SU-DHL-6 (cell line): Measurements from ENCODE around the gene COL27A1.

Experiments used
- H2AFZ ChIP-seq: fragments of 200-600 bp; sonication (generic); 2 replicates; pipeline ENCODE4 v1.6.1; 2014; ENCODE audit warnings: low read depth, mild to moderate bottlenecking, moderate library complexity, mixed read lengths, antibody characterized with exemption, low read length; ENCODE audit not compliant: severe bottlenecking
- H3F3A ChIP-seq: fragments of 200-600 bp; shearing (Covaris generic); 2 replicates; pipeline ENCODE4 v1.6.0; 2016; ENCODE audit warnings: antibody characterized with exemption, mild to moderate bottlenecking; ENCODE audit not compliant: insufficient read depth
- H3K27ac ChIP-seq: fragments of 200-600 bp; sonication (generic); 2 replicates; pipeline ENCODE4 v1.5.1; 2016; ENCODE audit warnings: low read depth, mild to moderate bottlenecking, low read length, moderate library complexity, mixed read lengths
- H3K27me3 ChIP-seq: fragments of 200-600 bp; sonication (generic), shearing (Covaris generic); 2 replicates; pipeline ENCODE4 v1.6.0; 2014; ENCODE audit warnings: mild to moderate bottlenecking, low read length
- H3K36me3 ChIP-seq: fragments of 200-600 bp; sonication (generic); 2 replicates; pipeline ENCODE4 v1.6.1; 2014; ENCODE audit warnings: mild to moderate bottlenecking, low read length, mixed read lengths
- H3K4me2 ChIP-seq: fragments of 300-600, 200-600 bp; shearing (Covaris generic), sonication (generic); 2 replicates; pipeline ENCODE4 v1.6.0; 2014; ENCODE audit warnings: low read length, low read depth, mild to moderate bottlenecking; ENCODE audit not compliant: poor library complexity, severe bottlenecking
- H3K4me3 ChIP-seq: fragments of 200-600 bp; sonication (generic); 2 replicates; pipeline ENCODE4 v1.5.1; 2014; ENCODE audit warnings: antibody characterized with exemption, low read length, mild to moderate bottlenecking, mixed read lengths; ENCODE audit not compliant: insufficient read depth, poor library complexity, severe bottlenecking
- H3K79me2 ChIP-seq: fragments of 200-600 bp; sonication (generic); 2 replicates; pipeline ENCODE4 v1.6.1; 2014; ENCODE audit warnings: mild to moderate bottlenecking, low read length, moderate library complexity; ENCODE audit not compliant: insufficient read depth
- H3K9ac ChIP-seq: fragments of 200-600 bp; sonication (generic); 2 replicates; pipeline ENCODE4 v1.7.0; 2014; ENCODE audit warnings: mild to moderate bottlenecking, low read length
- H3K9me2 ChIP-seq: fragments of 200-600 bp; sonication (generic); replicated peaks from 2 replicates; pipeline ENCODE4 v1.6.1; 2014; ENCODE audit warnings: low read length; ENCODE audit not compliant: insufficient read depth
- H3K9me3 ChIP-seq: fragments of 200-600 bp; sonication (generic); 2 replicates; pipeline ENCODE4 v1.6.1; 2014; ENCODE audit warnings: low read length, mixed read lengths; ENCODE audit not compliant: insufficient read depth
- H4K20me1 ChIP-seq: fragments of 200-600 bp; sonication (generic); 2 replicates; pipeline ENCODE4 v1.6.1; 2014; ENCODE audit warnings: low read depth, mild to moderate bottlenecking, antibody characterized with exemption, low read length, moderate library complexity, mixed read lengths
- EZH2phosphoT487 ChIP-seq: fragments of 200-600 bp; sonication (generic), shearing (Covaris generic); conservative IDR thresholded peaks from 2 replicates; pipeline ENCODE4 v1.6.1; 2018; ENCODE audit warnings: mild to moderate bottlenecking, antibody characterized with exemption, low read length, moderate library complexity, mixed read lengths
- TF ChIP-seq, protein P1 (sequence below): fragments of 200-600 bp; sonication (generic); IDR thresholded peaks from one replicate; pipeline ENCODE4 v1.5.1; 2017; ENCODE audit warnings: antibody characterized with exemption, mild to moderate bottlenecking, low read length, moderate library complexity; ENCODE audit not compliant: insufficient read depth, poor library complexity, severe bottlenecking

Gene COL27A1

DNA sequence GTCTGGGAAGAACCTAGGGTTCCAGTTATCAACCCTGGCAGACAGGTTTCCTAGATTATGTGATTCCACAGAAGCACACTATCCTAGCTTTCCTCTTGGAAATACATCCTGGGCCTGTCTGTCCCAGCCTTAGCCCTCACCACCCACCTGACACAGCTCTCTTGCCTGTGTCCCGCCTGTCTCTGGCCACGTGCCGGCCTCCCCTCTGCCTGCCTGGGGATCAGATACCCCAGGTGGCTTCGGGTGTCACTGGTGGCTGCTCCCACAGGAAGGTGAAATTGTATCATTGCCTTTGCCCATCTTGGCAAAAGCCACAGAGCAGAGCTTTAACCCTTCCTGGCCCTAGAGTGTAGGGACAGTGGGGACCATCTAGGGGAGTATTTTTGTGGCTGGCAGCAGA is 6.2 kb downstream of the COL27A1 start:
- Histone ChIP-seq H3K9me2 (no peaks in the 10 kb centered on the region), H4K20me1 (no peaks in the 10 kb centered on the region), H3K36me3 (no peaks in the 10 kb centered on the region), H3K9ac (no peak overlapping the region), H3K27ac (no peak overlapping the region), H3F3A (no peaks in the 10 kb centered on the region), H3K27me3 (no peaks in the 10 kb centered on the region), H2AFZ (no peak overlapping the region), H3K4me3 (no peak overlapping the region), H3K79me2 (no peaks in the 10 kb centered on the region), H3K9me3 (no peaks in the 10 kb centered on the region), H3K4me2 (no peak overlapping the region)
- no peak for TF ChIP-seq EZH2phosphoT487
- TF ChIP-seq, protein P1, sequence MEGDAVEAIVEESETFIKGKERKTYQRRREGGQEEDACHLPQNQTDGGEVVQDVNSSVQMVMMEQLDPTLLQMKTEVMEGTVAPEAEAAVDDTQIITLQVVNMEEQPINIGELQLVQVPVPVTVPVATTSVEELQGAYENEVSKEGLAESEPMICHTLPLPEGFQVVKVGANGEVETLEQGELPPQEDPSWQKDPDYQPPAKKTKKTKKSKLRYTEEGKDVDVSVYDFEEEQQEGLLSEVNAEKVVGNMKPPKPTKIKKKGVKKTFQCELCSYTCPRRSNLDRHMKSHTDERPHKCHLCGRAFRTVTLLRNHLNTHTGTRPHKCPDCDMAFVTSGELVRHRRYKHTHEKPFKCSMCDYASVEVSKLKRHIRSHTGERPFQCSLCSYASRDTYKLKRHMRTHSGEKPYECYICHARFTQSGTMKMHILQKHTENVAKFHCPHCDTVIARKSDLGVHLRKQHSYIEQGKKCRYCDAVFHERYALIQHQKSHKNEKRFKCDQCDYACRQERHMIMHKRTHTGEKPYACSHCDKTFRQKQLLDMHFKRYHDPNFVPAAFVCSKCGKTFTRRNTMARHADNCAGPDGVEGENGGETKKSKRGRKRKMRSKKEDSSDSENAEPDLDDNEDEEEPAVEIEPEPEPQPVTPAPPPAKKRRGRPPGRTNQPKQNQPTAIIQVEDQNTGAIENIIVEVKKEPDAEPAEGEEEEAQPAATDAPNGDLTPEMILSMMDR = no peak

DNA sequence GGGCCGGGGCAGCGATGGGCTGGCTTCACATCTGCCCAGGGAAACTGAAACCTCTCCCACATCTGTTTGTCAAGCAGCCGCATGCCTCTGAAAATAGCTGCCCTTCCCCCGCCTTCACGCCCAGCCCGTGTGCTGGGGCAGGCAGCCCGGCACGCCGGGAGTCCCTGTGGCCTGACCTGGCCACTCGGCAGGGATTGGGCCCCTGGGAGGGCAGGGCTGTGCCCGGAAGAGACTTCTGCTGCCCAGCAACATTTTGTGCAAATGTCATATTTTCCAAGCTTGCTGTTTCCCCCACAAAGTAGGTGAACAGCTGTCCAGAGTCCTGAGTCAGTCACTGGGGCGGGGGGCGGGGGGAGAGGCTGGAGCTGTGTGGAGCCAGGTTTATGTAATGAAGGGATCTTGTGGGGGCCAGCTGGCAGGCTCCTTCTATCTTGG is 8.2 kb downstream of the COL27A1 start:
- no peaks in the 10 kb centered on the region for H4K20me1 ChIP-seq

DNA sequence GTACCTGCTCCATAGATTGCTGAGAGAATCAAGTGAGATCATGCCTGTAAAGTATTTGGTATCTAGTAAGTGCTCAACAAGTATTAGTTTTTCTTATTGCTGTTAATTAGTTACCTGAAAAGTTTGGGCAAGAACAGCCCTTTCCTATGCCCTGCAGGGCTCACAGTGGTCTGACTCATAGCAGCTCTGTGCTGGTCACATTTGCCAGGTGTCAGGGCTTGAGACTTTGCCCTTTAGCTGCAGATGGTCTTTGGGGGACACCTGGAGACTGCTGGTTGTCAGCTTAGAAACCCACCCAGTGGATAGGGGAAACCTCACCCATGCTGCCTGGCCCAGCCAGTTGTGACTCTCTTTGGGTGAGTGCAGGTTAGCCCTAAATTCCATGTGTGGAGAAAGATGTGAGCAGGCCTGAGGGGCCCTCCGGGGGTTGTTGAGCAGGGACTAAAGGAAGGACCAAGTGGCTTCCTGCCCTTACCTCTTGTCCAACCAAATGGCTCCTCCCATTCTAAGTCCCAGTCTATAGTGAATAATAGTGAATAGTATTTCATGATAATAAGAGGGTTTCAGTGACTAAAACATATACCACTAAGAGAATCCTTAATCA is 9.0 kb downstream of the COL27A1 start:
- Histone ChIP-seq H4K20me1 (no peaks in the 10 kb centered on the region), H3K9ac (no peak overlapping the region), H3K36me3 (no peaks in the 10 kb centered on the region), H3K27ac (no peak overlapping the region), H3K9me3 (no peaks in the 10 kb centered on the region), H3K79me2 (no peaks in the 10 kb centered on the region), H3K27me3 (no peaks in the 10 kb centered on the region), H2AFZ (no peak overlapping the region), H3K9me2 (no peaks in the 10 kb centered on the region), H3K4me2 (no peak overlapping the region), H3F3A (no peaks in the 10 kb centered on the region), H3K4me3 (no peak overlapping the region)
- TF ChIP-seq, protein P1 = no peak
- TF ChIP-seq EZH2phosphoT487 = no peak

More for the DNA sequence above, 8.2 kb downstream of the COL27A1 start:
- TF ChIP-seq, protein P1 = no peak
- TF ChIP-seq EZH2phosphoT487 = no peak
- H3K36me3 ChIP-seq = no peaks in the 10 kb centered on the region
- H2AFZ ChIP-seq = no peak overlapping the region
- H3F3A ChIP-seq = no peaks in the 10 kb centered on the region
- H3K27ac ChIP-seq = no peak overlapping the region
- no peaks in the 10 kb centered on the region for H3K9me3 ChIP-seq
- H3K4me3 ChIP-seq = no peak overlapping the region
- no peaks in the 10 kb centered on the region for H3K79me2 ChIP-seq
- no peaks in the 10 kb centered on the region for H3K27me3 ChIP-seq
- no peaks in the 10 kb centered on the region for H3K9me2 ChIP-seq
- H3K4me2 ChIP-seq = no peak overlapping the region
- H3K9ac ChIP-seq = no peak overlapping the region
